ENCODE results near the gene IQSEC1.

Gene IQSEC1

GRCh38 chr3:13054341-13055285 lies 18.6 kb downstream of the IQSEC1 start:
- DNase-seq (ENCODE audit: low spot score) (no peak), ATAC-seq (ENCODE audit: low read depth) (no peak)
- H3K4me1 ChIP-seq (ENCODE audit: insufficient read depth, poor library complexity, severe bottlenecking), result no peaks in the 10 kb centered on the region
- H3K4me3 ChIP-seq (ENCODE audit: severe bottlenecking), result no peak overlapping the region
- H3K27ac ChIP-seq (ENCODE audit: poor library complexity, severe bottlenecking), result no peak overlapping the region
- no peaks in the 10 kb centered on the region for H3K36me3 ChIP-seq (ENCODE audit: low read depth)
- no peak for TF ChIP-seq CTCF (IDR thresholded peaks at IDR 0.05; ENCODE audit: poor library complexity, severe bottlenecking)
- no peaks in the 10 kb centered on the region for H3K27me3 ChIP-seq (ENCODE audit: insufficient read depth, poor library complexity, severe bottlenecking)
- no peaks in the 10 kb centered on the region for H3K9me3 ChIP-seq (ENCODE audit: severe bottlenecking)

GRCh38 chr3:13053893-13054292 lies 19.3 kb downstream of the IQSEC1 start:
- ATAC-seq (ENCODE audit: low read depth) (no peak), DNase-seq (ENCODE audit: low spot score) (no peak)
- TF ChIP-seq CTCF (IDR thresholded peaks at IDR 0.05; ENCODE audit: poor library complexity, severe bottlenecking), result no peak
- no peaks in the 10 kb centered on the region for H3K4me1 ChIP-seq (ENCODE audit: insufficient read depth, poor library complexity, severe bottlenecking)
- no peaks in the 10 kb centered on the region for H3K27me3 ChIP-seq (ENCODE audit: insufficient read depth, poor library complexity, severe bottlenecking)
- H3K27ac ChIP-seq (ENCODE audit: poor library complexity, severe bottlenecking), result no peak overlapping the region
- H3K9me3 ChIP-seq (ENCODE audit: severe bottlenecking), result no peaks in the 10 kb centered on the region
- no peaks in the 10 kb centered on the region for H3K36me3 ChIP-seq (ENCODE audit: low read depth)
- no peak overlapping the region for H3K4me3 ChIP-seq (ENCODE audit: severe bottlenecking)

- no peaks in the 10 kb centered on the region for H3K9me3 ChIP-seq (ENCODE audit: severe bottlenecking)
Measured at GRCh38 chr3:13053420-13053819, 19.8 kb downstream of the IQSEC1 start.

GRCh38 chr3:13052191-13052820 lies 20.9 kb downstream of the IQSEC1 start:
- no peak for DNase-seq (ENCODE audit: low spot score)
- TF ChIP-seq CTCF (IDR thresholded peaks at IDR 0.05; ENCODE audit: poor library complexity, severe bottlenecking), result no peak

More at GRCh38 chr3:13053420-13053819, 19.8 kb downstream of the IQSEC1 start:
- Histone ChIP-seq H3K4me3 (ENCODE audit: severe bottlenecking) (no peak overlapping the region), H3K27me3 (ENCODE audit: insufficient read depth, poor library complexity, severe bottlenecking) (no peaks in the 10 kb centered on the region), H3K27ac (ENCODE audit: poor library complexity, severe bottlenecking) (no peak overlapping the region), H3K36me3 (ENCODE audit: low read depth) (no peaks in the 10 kb centered on the region), H3K4me1 (ENCODE audit: insufficient read depth, poor library complexity, severe bottlenecking) (no peaks in the 10 kb centered on the region)
- DNase-seq (ENCODE audit: low spot score) (no peak), ATAC-seq (ENCODE audit: low read depth) (no peak)
- no peak for TF ChIP-seq CTCF (IDR thresholded peaks at IDR 0.05; ENCODE audit: poor library complexity, severe bottlenecking)

More at GRCh38 chr3:13052191-13052820, 20.9 kb downstream of the IQSEC1 start:
- ATAC-seq (ENCODE audit: low read depth), result no peak
- Histone ChIP-seq H3K27me3 (ENCODE audit: insufficient read depth, poor library complexity, severe bottlenecking) (no peaks in the 10 kb centered on the region), H3K4me3 (ENCODE audit: severe bottlenecking) (no peak overlapping the region), H3K9me3 (ENCODE audit: severe bottlenecking) (no peaks in the 10 kb centered on the region), H3K36me3 (ENCODE audit: low read depth) (no peaks in the 10 kb centered on the region), H3K27ac (ENCODE audit: poor library complexity, severe bottlenecking) (no peak overlapping the region), H3K4me1 (ENCODE audit: insufficient read depth, poor library complexity, severe bottlenecking) (no peaks in the 10 kb centered on the region)

All from RWPE2 (cell line).